Endothelial cell of umbilical vein (primary cell): ENCODE measurements around the gene ARFRP1.

Experiments
- CTCF ChIP-seq, 2 donors: IDR thresholded peaks; 1 replicate in 1 of 2; 2 replicates in 1 of 2; pipeline ENCODE4 v1.5.1; 2011; ENCODE audit warnings: low read length in 2 of 2, mild to moderate bottlenecking in 2 of 2, moderate library complexity in 2 of 2, control low read depth in 1 of 2, inconsistent platforms in 1 of 2, low read depth in 1 of 2; ENCODE audit not compliant: insufficient read depth in 1 of 2; ENCODE audit errors: extremely low read depth in 1 of 2
- EZH2 ChIP-seq: IDR thresholded peaks from 2 replicates; pipeline ENCODE4 v1.6.1; 2012; ENCODE audit warnings: borderline replicate concordance, low read depth, mild to moderate bottlenecking, moderate library complexity, low read length, inconsistent platforms; ENCODE audit not compliant: severe bottlenecking

GRCh38 chr20:63695424-63696305, 12.1 kb downstream of the ARFRP1 start:
- TF ChIP-seq EZH2 (no peak), CTCF (IDR thresholded peaks at IDR 0.05; ENCODE audit: extremely low read depth in 1 of 2, insufficient read depth in 1 of 2, low read depth in 1 of 2, low read length in 2 of 2) (no peak)
